Neuronal stem cell (in vitro differentiated cells): Measurements from ENCODE around the gene AKAP11.

ENCODE experiments used
- DNase-seq: peaks from one replicate; pipeline ENCODE4 v3.0.0-alpha.2; 2013; ENCODE audit warnings: low spot score
- H2AFZ ChIP-seq: one replicate; pipeline ENCODE4 v1.6.1; 2013; ENCODE audit warnings: mild to moderate bottlenecking, low read length, inconsistent platforms
- H2AK5ac ChIP-seq: 2 replicates; pipeline ENCODE4 v1.6.1; 2013; ENCODE audit warnings: low read depth, mild to moderate bottlenecking, inconsistent platforms, low read length, moderate library complexity, mixed read lengths
- H2BK120ac ChIP-seq: 2 replicates; pipeline ENCODE4 v1.6.1; 2013; ENCODE audit warnings: low read depth, mild to moderate bottlenecking, inconsistent platforms, low read length, moderate library complexity, mixed read lengths
- H2BK12ac ChIP-seq: one replicate; pipeline ENCODE4 v1.6.1; 2013; ENCODE audit warnings: low read length, inconsistent platforms
- H2BK15ac ChIP-seq: 2 replicates; pipeline ENCODE4 v1.6.1; 2013; ENCODE audit warnings: mild to moderate bottlenecking, low read length, inconsistent platforms, mixed read lengths
- H2BK5ac ChIP-seq: one replicate; pipeline ENCODE4 v1.6.1; 2013; ENCODE audit warnings: inconsistent platforms, mild to moderate bottlenecking, low read length, moderate library complexity
- H3K14ac ChIP-seq: one replicate; pipeline ENCODE4 v1.6.1; 2013; ENCODE audit warnings: low read length, inconsistent platforms
- H3K18ac ChIP-seq: 2 replicates; pipeline ENCODE4 v1.6.1; 2013; ENCODE audit warnings: low read length, inconsistent platforms
- H3K23ac ChIP-seq: 2 replicates; pipeline ENCODE4 v1.6.1; 2013; ENCODE audit warnings: low read depth, mild to moderate bottlenecking, mixed read lengths, low read length, inconsistent platforms; ENCODE audit not compliant: poor library complexity
- H3K27ac ChIP-seq: replicated peaks from 3 replicates; pipeline ENCODE4 v1.5.1; 2013; ENCODE audit warnings: low read length, inconsistent platforms
- H3K27me3 ChIP-seq, 3 experiments: 2 replicates each; pipeline ENCODE4 v1.6.1; 2013; ENCODE audit warnings: low read length in 3 of 3, mild to moderate bottlenecking in 2 of 3, inconsistent platforms in 1 of 3, low read depth in 1 of 3, mixed read lengths in 1 of 3, moderate library complexity in 1 of 3; ENCODE audit not compliant: control insufficient read depth in 3 of 3, insufficient read depth in 3 of 3
- H3K36me3 ChIP-seq, 2 donors: replicated peaks in 1 of 2; 2 replicates each; pipeline ENCODE4 v1.6.1; 2013; ENCODE audit warnings: low read length in 2 of 2; ENCODE audit not compliant: control insufficient read depth in 2 of 2, insufficient read depth in 2 of 2
- H3K4ac ChIP-seq: 2 replicates; pipeline ENCODE4 v1.6.1; 2013; ENCODE audit warnings: inconsistent platforms, mild to moderate bottlenecking, low read length, moderate library complexity
- H3K4me1 ChIP-seq, 2 donors: 1 replicate in 1 of 2; 2 replicates in 1 of 2; pipeline ENCODE4 v1.6.1; 2013; ENCODE audit warnings: low read length in 2 of 2, low read depth in 1 of 2; ENCODE audit not compliant: control insufficient read depth in 2 of 2, insufficient read depth in 1 of 2
- H3K4me2 ChIP-seq: one replicate; pipeline ENCODE4 v1.6.1; 2013; ENCODE audit warnings: mild to moderate bottlenecking, low read length, inconsistent platforms; ENCODE audit not compliant: insufficient read depth, poor library complexity, severe bottlenecking
- H3K4me3 ChIP-seq, 2 donors: 2 replicates each; pipeline ENCODE4 v1.5.1; 2013; ENCODE audit warnings: low read length in 2 of 2, mild to moderate bottlenecking in 2 of 2, inconsistent platforms in 1 of 2, moderate library complexity in 1 of 2
- H3K79me1 ChIP-seq: one replicate; pipeline ENCODE4 v1.6.1; 2013; ENCODE audit warnings: low read depth, mild to moderate bottlenecking, inconsistent platforms, low read length, moderate library complexity
- H3K9ac ChIP-seq: one replicate; pipeline ENCODE4 v1.6.1; 2013; ENCODE audit warnings: mild to moderate bottlenecking, low read depth, low read length, inconsistent platforms; ENCODE audit not compliant: poor library complexity
- H3K9me3 ChIP-seq, 2 donors: replicated peaks in 1 of 2; 2 replicates each; pipeline versions ENCODE3 to v1.6.1; 2013; ENCODE audit warnings: low read length in 2 of 2, mild to moderate bottlenecking in 2 of 2, inconsistent platforms in 1 of 2, low read depth in 1 of 2, mixed read lengths in 1 of 2, moderate library complexity in 1 of 2; ENCODE audit not compliant: control insufficient read depth in 2 of 2, insufficient read depth in 1 of 2
- H4K8ac ChIP-seq: one replicate; pipeline ENCODE4 v1.6.1; 2013; ENCODE audit warnings: low read depth, mild to moderate bottlenecking, inconsistent platforms, low read length, moderate library complexity
- H4K91ac ChIP-seq: one replicate; pipeline ENCODE4 v1.6.1; 2013; ENCODE audit warnings: low read length, low read depth, mild to moderate bottlenecking, inconsistent platforms; ENCODE audit not compliant: poor library complexity
- WGBS, 2 donors: extraction: QIAGEN DNeasy Blood & Tissue Kit; methylation state at CpG; one replicate each; pipeline ENCODE4 v1.1.7; 2013; ENCODE audit warnings: missing lambda C conversion rate in 2 of 2, mixed read lengths in 1 of 2; ENCODE audit not compliant: insufficient read length in 2 of 2, insufficient replicate concordance in 1 of 2; ENCODE audit errors: extremely low coverage in 2 of 2; 5-methylcytosine and 5-hydroxymethylcytosine counted together

Gene AKAP11

GRCh38 chr13:42260903-42261654 lies 10.9 kb upstream of the AKAP11 start:
- H3K79me1 ChIP-seq = no peaks in the 10 kb centered on the region
- H3K23ac ChIP-seq = no peak overlapping the region
- no CpG with 5 or more reads among the region's 8 CpGs for WGBS, 2 donors
- H2BK15ac ChIP-seq = no peak overlapping the region
- H2BK12ac ChIP-seq = no peak overlapping the region
- H3K9ac ChIP-seq = no peak overlapping the region
- H2AK5ac ChIP-seq = no peak overlapping the region
- no peak overlapping the region for H4K8ac ChIP-seq
- no peak overlapping the region for H3K18ac ChIP-seq
- no peak overlapping the region for H2AFZ ChIP-seq
- H3K27ac ChIP-seq = no peak overlapping the region
- no peak overlapping the region for H4K91ac ChIP-seq
- H2BK5ac ChIP-seq = no peak overlapping the region
- H3K4ac ChIP-seq = no peak overlapping the region
- H3K4me3 ChIP-seq = no peak overlapping the region
- DNase-seq = no peak
- no peak overlapping the region for H2BK120ac ChIP-seq
- H3K14ac ChIP-seq = no peak overlapping the region
- no peaks in the 10 kb centered on the region for H3K4me1 ChIP-seq
- H3K4me2 ChIP-seq = no peak overlapping the region
- no peaks in the 10 kb centered on the region for H3K9me3 ChIP-seq
- no peaks in the 10 kb centered on the region for H3K27me3 ChIP-seq
- H3K36me3 ChIP-seq = no peaks in the 10 kb centered on the region

DNA sequence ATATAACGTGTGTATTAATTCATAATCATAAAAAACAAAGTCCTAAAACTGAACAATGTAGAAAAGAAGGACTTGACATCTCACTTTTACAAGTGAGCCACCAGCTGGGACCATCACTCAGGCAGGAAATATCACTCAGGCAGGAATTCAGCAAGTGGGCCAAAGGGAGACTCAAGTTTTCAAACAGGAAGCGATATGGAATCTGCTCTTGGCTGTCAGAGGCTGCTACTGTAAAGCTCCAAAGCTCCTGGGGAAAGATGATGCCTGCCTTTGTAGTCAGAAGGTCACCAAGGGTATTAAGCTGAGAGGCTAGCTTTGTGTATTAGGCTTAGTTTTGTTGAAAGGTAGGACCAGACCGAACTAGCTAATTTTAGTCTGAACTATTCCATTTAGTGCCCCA lies 5.5 kb upstream of the AKAP11 start:
- Histone ChIP-seq H3K27me3 (no peaks in the 10 kb centered on the region), H3K4me1 (peaks cover 0 to 1% of the 10 kb centered on the region in 2 donors), H3K4me3 (no peak overlapping the region), H3K23ac (no peak overlapping the region), H2AK5ac (no peak overlapping the region), H2BK5ac (no peak overlapping the region), H4K8ac (no peak overlapping the region), H3K36me3 (no peaks in the 10 kb centered on the region), H3K9me3 (peaks cover 4 to 7% of the 10 kb centered on the region in 2 donors), H2AFZ (peak overlapping the region; percentile 16), H3K9ac (no peak overlapping the region), H3K18ac (no peak overlapping the region), H4K91ac (no peak overlapping the region), H3K27ac (no peak overlapping the region), H2BK15ac (no peak overlapping the region), H2BK120ac (no peak overlapping the region), H3K79me1 (no peaks in the 10 kb centered on the region), H3K14ac (no peak overlapping the region), H3K4ac (no peak overlapping the region), H2BK12ac (no peak overlapping the region), H3K4me2 (no peak overlapping the region)
- DNase-seq = no peak
- no CpG with 5 or more reads among the region's 3 CpGs for WGBS, 2 donors

- H3K27me3 ChIP-seq = no peaks in the 10 kb centered on the region
- peak overlapping the region in 1 of 2 donors; percentile 62 for H3K4me3 ChIP-seq
- H3K9me3 ChIP-seq = peaks cover 4 to 7% of the 10 kb centered on the region in 2 donors
- H3K4me2 ChIP-seq = no peak overlapping the region
- WGBS, 2 donors = no CpG with 5 or more reads among the region's 6 CpGs
- H3K18ac ChIP-seq = no peak overlapping the region
- H3K4ac ChIP-seq = no peak overlapping the region
- no peak overlapping the region for H2BK120ac ChIP-seq
- H2AFZ ChIP-seq = peak overlapping the region; percentile 96
- no peaks in the 10 kb centered on the region for H3K79me1 ChIP-seq
- no peak overlapping the region for H3K9ac ChIP-seq
- H4K91ac ChIP-seq = no peak overlapping the region
- H3K23ac ChIP-seq = no peak overlapping the region
- H3K4me1 ChIP-seq = peaks cover 5% of the 10 kb centered on the region in 2 donors
- no peak overlapping the region for H2BK12ac ChIP-seq
- no peak overlapping the region for H2BK15ac ChIP-seq
- no peaks in the 10 kb centered on the region for H3K36me3 ChIP-seq
- DNase-seq = no peak
- no peak overlapping the region for H3K27ac ChIP-seq
- no peak overlapping the region for H2BK5ac ChIP-seq
- no peak overlapping the region for H2AK5ac ChIP-seq
- H3K14ac ChIP-seq = no peak overlapping the region
- H4K8ac ChIP-seq = no peak overlapping the region
Observed at GRCh38 chr13:42270160-42270856, 1.6 kb upstream of the AKAP11 start.

DNA sequence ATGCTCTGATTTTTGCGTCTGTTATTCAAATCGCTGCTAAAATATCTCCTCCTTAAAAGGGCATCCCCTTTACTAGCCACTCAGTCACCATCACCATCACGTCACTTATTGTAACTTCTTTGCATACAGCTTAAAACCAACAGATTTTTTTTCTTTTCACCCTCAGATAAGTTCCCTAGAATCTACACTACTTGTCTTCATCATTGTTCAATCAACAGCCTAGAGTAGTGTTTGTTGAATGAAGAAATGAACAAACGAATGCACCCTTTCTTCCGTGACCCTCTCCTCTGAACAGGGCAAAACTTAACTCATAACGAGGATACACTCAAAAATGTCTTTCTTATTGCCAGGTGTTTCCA lies 1.1 kb upstream of the AKAP11 start:
- H3K27ac ChIP-seq = peak overlapping the region; percentile 89
- DNase-seq = no peak
- no peaks in the 10 kb centered on the region for H3K36me3 ChIP-seq
- H2BK12ac ChIP-seq = no peak overlapping the region
- H3K18ac ChIP-seq = no peak overlapping the region
- no peaks in the 10 kb centered on the region for H3K27me3 ChIP-seq
- H2AK5ac ChIP-seq = no peak overlapping the region
- H3K23ac ChIP-seq = no peak overlapping the region
- WGBS, 2 donors = no CpG with 5 or more reads among the region's 6 CpGs
- H3K14ac ChIP-seq = no peak overlapping the region
- peaks cover 5% of the 10 kb centered on the region in 2 donors for H3K4me1 ChIP-seq
- peak overlapping the region in 1 of 2 donors; percentile 62 for H3K4me3 ChIP-seq
- no peak overlapping the region for H4K91ac ChIP-seq
- no peaks in the 10 kb centered on the region for H3K79me1 ChIP-seq
- peak overlapping the region; percentile 96 for H2AFZ ChIP-seq
- H4K8ac ChIP-seq = no peak overlapping the region
- no peak overlapping the region for H2BK15ac ChIP-seq
- H2BK120ac ChIP-seq = no peak overlapping the region
- no peak overlapping the region for H3K9ac ChIP-seq
- H3K4ac ChIP-seq = no peak overlapping the region
- peaks cover 4 to 7% of the 10 kb centered on the region in 2 donors for H3K9me3 ChIP-seq
- H2BK5ac ChIP-seq = no peak overlapping the region
- peak overlapping the region; percentile 52 for H3K4me2 ChIP-seq
